GM12801 (cell line): ENCODE results near the gene DDX1.

ENCODE experiments used
- TF ChIP-seq, protein P1 (sequence below): IDR thresholded peaks from one replicate; pipeline ENCODE4 v1.5.1; 2011; ENCODE audit warnings: control low read depth; ENCODE audit not compliant: insufficient read length; ENCODE audit errors: extremely low read depth

The DDX1 gene

DNA sequence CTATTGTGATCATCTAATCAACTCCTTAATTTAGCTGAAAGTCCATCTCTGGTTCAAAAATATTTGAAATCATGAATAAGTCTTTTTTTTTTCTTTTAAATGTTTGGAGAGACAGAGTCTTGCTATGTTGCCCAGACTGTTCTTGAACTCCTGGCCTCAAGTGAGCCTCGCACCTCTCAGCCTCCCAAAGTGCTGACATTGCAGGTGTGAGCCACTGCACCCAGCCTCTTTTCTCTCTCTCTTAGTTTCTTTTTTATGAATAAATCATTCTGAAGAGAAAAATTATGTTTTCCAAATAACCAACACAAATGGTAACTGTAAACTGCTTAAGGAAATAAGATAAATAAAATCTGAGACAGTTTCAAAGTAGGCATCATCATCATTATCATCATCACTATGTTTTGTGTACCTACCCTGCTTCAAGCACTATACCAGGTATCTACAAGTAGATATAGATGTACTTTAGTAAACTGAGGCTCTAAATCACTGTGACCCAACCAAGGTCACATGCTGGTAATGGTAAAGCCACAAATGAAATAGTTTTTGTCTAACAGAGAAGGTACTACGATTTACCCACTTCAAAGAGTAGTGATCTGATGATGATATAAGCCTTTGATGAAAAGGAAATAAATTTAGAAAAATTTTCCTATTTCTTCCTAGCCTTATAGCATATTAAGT lies 25.5 kb upstream of the DDX1 start:
- TF ChIP-seq, protein P1, sequence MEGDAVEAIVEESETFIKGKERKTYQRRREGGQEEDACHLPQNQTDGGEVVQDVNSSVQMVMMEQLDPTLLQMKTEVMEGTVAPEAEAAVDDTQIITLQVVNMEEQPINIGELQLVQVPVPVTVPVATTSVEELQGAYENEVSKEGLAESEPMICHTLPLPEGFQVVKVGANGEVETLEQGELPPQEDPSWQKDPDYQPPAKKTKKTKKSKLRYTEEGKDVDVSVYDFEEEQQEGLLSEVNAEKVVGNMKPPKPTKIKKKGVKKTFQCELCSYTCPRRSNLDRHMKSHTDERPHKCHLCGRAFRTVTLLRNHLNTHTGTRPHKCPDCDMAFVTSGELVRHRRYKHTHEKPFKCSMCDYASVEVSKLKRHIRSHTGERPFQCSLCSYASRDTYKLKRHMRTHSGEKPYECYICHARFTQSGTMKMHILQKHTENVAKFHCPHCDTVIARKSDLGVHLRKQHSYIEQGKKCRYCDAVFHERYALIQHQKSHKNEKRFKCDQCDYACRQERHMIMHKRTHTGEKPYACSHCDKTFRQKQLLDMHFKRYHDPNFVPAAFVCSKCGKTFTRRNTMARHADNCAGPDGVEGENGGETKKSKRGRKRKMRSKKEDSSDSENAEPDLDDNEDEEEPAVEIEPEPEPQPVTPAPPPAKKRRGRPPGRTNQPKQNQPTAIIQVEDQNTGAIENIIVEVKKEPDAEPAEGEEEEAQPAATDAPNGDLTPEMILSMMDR, result no peak

DNA sequence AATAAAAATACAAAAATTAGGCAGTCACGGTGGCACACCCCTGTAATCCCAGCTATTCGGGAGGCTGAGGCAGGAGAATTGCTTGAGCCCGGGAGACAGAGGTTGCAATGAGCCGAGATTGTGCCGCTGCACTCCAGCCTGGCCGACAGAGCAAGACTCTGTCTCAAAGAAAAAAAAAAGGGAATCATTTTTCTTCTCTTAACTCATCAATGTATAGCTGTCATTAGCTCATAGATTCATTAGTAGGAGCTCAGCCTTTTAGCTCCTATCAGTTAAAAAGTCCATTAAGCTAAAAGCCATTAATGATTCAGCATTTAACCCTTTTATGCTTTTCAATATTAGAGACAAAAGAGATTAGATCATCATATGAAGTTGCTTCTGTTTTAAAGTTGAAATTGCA lies 24.8 kb upstream of the DDX1 start:
- TF ChIP-seq, protein P1, result no peak

DNA sequence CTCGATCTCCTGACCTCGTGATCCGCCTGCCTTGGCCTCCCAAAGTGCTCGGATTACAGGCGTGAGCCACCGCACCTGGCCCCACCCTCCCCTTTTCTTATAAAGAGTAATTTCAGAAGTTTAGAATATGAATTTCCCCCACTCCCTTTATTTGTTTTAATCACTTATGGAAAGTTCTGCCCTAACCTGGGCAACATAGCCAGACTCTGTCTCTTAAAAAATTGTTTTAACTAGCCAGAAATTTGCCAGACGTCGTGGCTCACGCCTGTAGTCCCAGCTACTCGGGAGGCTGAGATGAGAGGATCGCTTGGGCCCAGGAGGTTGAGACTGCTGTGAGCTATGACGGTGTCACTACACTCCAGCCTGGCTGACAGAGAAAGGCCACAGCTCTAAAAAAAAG lies 22.8 kb upstream of the DDX1 start:
- TF ChIP-seq, protein P1, result no peak

DNA sequence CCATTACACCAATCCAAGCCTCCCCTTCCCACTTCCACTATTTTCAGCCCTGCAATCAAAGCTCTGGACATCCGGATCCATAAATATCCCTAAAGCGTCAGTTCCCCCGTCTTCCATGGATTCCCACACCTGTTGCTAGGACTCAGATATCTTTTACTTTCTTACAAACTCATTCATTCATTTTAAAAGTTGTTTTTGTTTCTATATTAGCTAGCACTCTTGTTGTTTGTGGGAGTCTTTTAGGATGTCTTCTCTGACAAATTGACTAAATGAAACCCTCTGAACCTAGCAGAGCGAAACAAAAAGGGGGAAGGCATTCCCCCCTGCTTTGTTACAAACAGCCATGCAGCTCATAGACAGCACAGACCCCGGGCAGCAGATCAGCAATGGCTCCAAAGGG lies 21.6 kb upstream of the DDX1 start:
- TF ChIP-seq, protein P1, result no peak

DNA sequence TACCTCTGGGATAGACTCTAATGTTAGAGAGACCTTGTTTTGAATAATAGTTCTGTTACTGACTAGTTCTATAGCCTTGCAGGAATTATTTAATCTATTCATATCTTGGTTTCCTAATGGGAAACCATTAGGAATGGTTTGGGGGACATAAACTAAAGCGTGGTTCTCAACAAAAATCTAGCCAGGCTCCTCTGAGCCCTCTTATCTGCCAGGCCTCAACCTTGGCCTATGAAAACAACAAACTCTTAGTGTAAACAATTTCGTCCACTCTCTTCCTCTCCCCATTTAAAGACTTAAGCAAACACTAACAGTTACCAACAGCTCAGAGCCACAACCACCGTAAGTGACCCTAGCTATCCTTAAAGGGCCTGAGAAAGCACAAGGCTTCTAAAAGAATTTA lies 19.9 kb upstream of the DDX1 start:
- TF ChIP-seq, protein P1, result no peak

DNA sequence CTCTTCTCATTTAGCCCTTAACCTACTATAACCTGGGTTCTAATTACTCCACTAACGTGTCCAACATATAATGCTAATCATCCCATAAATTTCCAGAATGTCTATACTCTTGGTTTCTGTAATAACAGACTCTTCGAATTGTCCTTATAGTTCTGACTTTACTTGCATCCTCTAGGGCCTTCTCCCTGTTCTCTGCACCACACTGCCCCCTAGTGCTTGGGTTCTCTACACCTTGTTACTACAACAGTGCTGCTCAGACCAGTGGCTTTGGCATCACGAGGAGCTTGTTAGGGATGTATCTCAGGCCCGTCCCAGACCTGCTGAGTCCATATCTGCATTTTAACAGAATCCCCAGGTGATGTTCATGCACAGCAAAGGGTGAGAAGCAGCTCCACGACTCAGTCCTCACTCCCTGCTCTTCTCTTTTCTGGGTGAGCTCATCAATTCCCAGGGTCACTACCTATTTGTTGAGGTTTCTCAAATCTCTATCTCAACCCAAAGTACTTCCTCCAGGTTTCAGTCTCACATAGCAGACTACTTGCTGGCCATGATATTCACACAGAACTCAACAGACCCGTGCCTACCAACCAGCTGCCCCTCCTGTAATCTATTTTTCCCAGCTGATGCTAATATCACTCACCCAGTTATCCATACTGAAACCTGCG lies 14.5 kb upstream of the DDX1 start:
- TF ChIP-seq, protein P1, result peak; percentile 61

DNA sequence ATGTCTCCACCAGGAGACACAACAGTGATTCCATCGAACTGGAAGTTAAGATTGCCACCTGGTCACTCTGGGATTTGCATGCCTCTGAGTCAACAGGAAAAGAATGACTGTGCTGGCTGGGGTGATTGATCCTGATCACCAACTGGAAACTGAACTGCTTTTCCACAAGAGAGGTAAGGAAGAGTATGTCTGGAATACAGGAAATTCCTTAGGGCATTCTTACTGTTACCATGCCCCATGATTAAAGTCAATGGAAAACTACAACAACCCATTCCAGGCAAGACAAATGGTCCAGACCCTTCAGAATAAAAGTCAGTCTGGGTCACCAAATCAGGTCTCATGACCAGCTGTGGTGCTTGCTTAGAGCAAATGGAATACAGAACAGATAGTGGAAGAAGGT lies 12.0 kb upstream of the DDX1 start:
- TF ChIP-seq, protein P1, result no peak
